Pons (tissue), 1 donor: ENCODE measurements around the gene PGAM2.

Source experiments
- DNase-seq: peaks from one replicate; pipeline ENCODE4 v3.0.0-alpha.2; 2016; ENCODE audit warnings: low spot score

Gene PGAM2

DNA sequence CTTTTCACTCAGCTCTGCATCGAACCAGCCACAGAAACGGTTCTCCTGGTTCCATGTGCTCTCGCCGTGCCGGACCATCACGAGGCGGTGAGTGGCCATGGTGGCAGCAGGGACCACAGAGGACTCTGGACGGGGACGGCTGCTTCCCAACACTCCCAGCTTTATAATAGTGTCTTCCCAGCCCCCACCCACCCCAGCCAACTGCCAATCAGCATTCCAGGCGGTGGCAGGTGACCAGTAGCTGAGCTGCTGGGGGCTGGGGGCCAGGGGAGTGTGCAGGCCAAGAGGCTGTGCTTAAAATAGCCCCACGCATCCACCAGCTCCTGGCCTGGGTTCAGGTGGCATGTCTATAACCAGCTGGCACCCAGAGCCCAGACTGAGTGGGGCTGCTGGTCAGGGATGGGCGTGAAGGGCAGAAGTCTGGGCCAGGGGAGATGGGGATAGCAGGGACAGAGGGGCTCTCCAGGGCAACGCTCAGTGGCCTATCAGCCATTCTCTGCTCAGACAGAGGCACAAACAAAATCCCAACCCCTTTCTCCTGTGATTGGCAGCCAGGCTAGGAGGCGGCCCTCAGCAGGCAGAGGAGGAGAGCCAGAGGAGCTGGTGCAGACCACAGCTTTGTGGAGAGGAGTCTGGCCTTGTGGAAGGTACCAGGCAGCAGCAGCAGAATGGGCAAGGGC, at the start of gene PGAM2:
Gene PGAM2, minus strand, starts transcription at position 137 of the 680 bp plus-strand sequence. Its CDS starts 38 bp downstream, at position 99.
- peak; percentile 39 for DNase-seq

DNA sequence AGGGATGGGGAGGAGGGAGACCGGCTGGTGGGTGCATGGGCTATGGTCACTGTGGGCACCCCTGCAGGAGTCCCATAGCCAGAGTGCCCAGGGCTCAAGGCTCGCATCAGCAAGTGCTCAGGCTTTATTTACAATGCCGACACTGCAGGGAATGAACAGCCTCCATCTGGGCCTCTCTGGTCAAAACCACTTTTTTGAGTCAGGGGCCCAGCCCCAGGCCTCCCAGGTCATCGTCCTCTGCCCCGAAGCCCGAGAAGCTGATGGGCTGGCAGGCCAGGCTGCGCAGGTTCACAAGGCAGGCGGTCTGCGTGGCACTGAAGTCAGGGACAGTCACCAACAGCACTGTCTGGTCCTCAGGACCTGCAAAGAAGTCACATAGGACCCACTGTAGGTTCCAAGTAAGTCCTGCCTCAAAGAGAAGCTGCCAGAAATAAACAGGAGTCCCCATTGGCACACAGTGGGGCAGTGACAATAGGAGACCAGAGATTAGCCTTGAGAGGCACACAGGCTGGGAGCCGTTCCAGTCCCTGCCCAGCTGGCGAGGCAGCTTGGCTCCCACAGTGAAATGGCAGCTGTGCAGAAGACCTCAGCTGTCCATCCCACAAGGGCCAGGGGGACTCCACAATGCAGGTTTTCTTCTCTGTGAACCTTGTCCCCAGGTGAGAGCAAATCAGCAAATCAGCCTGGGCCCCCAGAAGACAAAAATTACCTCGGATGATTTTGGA, 49.4 kb upstream of the PGAM2 start:
- peak; percentile 97 for DNase-seq

DNA sequence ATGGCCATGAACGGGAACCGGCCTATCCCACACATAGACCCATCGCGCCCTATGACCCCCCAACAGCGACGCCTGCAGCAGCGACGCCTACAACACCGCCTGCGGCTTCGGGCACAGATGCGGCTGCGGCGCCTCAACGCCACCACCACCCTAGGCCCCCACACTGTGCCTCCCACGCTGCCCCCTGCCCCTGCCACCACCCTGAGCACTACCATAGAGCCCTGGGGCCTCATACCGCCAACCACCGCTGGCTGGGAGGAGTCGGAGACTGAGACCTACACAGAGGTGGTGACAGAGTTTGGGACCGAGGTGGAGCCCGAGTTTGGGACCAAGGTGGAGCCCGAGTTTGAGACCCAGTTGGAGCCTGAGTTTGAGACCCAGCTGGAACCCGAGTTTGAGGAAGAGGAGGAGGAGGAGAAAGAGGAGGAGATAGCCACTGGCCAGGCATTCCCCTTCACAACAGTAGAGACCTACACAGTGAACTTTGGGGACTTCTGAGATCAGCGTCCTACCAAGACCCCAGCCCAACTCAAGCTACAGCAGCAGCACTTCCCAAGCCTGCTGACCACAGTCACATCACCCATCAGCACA, 48.5 kb upstream of the PGAM2 start:
- no peak for DNase-seq

DNA sequence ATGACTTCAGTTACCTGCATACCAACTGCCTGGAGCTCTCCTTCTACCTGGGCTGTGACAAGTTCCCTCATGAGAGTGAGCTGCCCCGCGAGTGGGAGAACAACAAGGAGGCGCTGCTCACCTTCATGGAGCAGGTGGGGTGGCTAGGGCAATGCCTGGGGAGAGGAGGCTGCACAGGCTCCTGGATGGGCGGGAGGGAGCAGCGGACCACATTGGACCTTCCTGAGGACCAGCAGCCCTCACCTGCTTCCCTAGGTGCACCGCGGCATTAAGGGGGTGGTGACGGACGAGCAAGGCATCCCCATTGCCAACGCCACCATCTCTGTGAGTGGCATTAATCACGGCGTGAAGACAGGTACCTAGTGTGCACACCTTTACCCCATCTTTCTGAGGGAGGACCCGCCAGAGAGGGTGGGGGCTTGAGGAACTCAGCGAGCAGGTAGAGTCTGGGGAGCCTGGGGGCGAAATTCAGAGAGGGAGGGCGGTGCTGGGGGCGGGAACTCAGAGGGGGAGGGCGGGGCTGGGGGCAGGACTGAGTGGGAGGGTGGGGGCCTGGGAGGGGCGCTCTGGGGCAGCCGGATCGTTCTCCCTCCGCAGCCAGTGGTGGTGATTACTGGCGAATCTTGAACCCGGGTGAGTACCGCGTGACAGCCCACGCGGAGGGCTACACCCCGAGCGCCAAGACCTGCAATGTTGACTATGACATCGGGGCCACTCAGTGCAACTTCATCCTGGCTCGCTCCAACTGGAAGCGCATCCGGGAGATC, 47.8 kb upstream of the PGAM2 start:
- no peak for DNase-seq

DNA sequence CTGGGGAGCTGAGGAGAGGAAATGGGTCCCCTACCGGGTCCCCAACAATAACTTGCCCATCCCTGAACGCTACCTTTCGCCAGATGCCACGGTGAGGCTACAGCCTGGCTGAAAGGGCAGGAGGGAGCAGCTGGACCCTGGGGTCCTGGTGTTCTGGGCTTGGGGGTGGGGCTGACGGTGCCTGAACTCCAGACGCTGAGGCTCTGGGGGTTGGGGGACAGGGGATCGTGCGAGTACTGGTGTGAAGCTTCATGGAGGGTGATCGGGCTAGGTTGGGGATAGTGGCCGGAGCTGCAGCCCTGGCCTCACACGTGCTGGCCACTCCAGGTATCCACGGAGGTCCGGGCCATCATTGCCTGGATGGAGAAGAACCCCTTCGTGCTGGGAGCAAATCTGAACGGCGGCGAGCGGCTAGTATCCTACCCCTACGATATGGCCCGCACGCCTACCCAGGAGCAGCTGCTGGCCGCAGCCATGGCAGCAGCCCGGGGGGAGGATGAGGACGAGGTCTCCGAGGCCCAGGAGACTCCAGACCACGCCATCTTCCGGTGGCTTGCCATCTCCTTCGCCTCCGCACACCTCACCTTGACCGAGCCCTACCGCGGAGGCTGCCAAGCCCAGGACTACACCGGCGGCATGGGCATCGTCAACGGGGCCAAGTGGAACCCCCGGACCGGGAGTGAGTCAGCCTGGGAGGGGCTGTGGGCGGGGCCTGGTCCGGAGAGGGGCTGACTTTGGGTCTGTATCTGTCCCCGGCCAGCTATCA, 47.0 kb upstream of the PGAM2 start:
- DNase-seq = no peak

DNA sequence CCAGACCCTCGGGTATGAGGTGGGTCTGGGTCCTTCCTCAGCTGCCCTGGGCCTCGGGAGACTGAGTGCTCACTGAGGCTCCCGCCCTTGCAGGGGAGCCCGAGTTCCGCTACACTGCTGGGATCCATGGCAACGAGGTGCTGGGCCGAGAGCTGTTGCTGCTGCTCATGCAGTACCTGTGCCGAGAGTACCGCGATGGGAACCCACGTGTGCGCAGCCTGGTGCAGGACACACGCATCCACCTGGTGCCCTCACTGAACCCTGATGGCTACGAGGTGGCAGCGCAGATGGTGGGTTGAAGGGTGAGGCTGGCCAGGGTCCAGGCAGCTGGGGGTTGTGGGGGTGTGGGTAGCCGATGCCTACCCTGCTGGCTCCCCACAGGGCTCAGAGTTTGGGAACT, 46.4 kb upstream of the PGAM2 start:
- DNase-seq = no peak

DNA sequence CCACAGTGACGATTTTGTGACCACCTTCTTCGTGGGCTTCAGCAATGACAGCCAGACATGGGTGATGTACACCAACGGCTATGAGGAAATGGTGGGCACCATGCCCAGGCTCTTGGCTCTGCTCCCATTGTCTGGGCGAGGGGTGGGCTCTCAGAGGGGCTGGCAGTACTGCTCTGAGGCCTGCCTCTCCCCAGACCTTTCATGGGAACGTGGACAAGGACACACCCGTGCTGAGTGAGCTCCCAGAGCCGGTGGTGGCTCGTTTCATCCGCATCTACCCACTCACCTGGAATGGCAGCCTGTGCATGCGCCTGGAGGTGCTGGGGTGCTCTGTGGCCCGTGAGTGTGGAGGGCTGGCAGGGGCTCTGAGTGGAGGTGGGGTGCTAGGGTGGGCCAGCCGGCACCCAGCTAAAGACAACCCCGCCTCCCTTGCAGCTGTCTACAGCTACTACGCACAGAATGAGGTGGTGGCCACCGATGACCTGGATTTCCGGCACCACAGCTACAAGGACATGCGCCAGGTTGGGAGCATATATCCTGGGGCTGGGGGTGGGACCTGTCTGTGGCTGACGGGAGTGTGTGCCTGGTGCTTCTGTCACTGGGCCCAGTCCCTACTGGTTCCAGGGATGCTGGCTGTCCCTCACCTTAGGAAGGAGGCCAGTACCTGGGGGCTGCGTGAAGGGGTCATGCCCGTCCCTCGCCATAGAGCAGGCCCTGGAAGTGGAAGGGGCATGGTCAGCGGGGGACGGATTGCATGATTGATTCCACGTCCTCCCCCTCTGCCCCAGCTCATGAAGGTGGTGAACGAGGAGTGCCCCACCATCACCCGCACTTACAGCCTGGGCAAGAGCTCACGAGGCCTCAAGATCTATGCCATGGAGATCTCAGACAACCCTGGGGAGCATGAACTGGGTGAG, 45.6 kb upstream of the PGAM2 start:
- DNase-seq = no peak

DNA sequence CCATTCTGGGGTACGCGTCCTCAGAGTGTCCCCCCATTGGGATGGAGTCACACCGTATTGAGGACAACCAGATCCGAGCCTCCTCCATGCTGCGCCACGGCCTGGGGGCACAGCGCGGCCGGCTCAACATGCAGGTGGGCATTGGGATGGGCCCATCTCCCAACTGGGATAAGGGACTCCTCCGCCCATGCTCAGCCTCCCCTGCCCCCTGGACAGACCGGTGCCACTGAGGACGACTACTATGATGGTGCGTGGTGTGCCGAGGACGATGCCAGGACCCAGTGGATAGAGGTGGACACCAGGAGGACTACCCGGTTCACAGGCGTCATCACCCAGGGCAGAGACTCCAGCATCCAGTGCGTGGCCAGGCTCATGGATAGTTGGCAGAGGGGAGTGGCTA, 44.6 kb upstream of the PGAM2 start:
- DNase-seq = no peak

DNA sequence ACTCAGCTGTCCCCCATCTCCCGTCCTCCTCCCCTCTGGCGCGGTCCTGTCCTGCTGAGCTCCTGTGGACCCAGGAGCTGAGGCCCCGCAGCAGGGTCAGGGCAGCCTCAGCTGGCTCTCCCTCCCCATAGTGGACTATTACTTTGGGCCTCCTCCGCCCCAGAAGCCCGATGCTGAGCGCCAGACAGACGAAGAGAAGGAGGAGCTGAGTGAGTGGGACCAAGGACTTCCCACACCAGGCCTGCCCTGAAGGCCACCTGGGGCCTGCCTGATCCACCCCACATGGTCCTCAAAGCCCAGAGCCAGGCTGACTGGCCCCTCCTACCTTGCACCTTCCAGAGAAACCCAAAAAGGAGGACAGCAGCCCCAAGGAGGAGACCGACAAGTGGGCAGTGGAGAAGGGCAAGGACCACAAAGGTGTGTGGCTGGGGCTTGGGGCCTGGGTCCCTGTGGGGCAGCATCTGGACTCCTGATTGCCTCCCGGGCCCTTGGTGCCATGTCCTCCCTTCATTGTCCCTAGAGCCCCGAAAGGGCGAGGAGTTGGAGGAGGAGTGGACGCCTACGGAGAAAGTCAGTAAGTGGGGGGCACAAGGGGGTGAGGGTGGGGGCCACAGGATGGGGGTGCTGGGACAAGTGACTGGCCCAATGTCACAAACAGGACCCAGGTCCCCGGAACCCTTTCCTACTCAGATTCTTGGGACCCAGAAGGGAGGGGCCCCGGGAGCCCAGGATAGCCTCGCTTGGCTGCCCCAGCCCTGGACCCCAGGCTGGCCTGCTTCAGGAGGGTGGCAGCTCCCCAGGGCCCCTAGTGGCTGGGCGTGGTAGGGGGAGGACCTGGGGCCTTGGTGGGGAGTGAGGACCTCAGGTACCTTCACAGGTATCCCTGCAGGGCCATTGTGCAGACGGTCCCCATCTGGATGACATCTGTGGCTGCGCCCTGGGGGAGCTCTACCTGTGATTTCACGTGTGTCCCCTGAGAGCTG, 43.7 kb upstream of the PGAM2 start:
- no peak for DNase-seq

DNA sequence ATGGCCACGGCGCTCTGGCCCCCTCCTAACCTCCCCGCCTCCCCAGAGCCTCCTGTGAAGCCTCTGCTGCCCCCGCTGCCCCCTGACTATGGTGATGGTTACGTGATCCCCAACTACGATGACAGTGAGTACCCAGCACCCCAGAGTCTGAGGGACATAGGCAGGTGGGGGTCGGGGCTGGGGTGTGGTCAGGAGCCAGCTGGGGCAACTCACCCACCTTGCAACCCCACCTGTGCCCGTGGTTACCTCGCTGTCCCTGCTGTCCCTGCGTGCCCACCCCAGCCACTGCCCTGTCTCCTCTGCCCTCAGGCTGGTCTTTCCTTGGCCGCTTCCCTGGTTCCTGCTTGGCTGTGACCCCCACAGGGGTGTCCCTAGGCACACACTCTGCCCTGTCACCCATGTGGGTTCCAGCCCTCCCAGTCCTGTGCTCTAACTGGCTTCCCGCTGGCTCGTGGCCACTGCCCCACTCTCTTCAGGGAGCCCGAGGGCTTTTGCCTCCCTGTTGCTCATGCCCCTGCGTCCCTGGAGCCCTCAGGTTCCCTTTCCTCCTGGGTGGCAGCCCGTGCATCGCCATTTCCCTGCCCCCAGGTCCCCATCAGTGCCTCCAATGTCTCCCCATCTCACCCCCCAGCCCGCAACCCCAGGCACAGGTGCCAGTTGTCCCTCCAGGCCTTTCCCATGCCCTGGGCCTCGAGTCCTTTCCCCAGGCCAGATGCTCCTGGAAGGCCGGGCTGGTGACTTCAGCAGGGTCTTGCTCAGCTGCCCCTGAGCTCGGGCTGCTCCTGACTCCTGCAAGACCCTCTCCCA, 42.8 kb upstream of the PGAM2 start:
- DNase-seq = no peak

DNA sequence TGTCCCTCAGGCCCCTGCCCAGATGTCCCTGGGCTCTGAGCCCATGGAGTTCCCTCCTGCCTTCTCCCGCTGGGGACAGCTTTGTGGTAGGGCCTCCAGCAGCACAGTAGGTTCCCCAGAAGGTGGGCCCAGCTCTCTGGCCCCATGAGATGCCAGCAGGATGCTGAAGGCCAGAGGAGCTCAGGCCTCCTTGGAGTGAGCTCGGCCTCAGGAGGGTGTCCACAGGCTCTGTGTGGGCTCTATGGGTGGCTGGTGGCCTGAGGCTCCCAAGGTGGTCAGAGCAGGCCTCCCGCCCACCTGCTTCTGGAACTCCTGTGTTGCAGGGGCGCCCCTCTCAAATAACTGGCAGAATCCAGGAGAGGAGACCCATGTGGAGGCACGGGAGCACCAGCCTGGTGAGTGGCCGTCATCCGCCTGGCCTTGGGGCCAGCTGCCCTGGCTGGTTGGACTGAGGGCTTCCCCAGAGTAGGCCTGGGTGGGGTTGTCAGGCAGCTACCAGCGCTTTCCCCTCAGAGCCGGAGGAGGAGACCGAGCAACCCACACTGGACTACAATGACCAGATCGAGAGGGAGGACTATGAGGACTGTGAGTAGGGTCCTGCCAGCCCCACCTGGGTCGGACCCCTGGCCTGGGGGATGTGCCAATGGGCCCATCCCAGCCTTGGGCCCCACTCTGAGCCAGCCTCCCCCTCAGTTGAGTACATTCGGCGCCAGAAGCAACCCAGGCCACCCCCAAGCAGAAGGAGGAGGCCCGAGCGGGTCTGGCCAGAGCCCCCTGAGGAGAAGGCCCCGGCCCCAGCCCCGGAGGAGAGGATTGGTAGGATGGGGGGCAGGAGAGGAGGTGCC, 42.0 kb upstream of the PGAM2 start:
- no peak for DNase-seq

DNA sequence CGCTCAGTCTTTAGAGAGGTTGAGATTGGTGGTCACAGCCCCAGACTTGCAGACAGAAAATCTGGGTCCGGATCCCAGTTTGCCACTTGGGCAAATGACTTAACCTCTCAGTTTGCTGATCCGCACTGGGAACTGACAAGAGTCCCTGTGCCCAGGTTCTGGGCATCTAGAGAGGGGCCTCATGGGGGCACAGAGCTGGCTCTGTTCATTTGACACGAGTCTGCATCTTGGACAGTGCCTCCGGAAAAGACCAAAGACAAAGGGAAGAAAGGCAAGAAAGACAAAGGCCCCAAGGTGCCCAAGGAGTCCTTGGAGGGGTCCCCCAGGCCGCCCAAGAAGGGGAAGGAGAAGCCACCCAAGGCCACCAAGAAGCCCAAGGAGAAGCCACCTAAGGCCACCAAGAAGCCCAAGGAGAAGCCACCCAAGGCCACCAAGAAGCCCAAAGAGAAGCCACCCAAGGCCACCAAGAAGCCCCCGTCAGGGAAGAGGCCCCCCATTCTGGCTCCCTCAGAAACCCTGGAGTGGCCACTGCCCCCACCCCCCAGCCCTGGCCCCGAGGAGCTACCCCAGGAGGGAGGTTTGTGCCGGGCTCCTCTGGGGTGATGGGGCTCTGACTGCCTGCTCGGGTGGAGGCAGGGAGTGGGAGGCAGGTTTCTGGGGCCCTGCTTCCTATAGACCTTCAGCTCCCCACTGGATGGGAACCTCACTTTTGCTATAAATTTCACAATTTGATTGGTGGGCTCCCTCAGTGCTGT, 41.1 kb upstream of the PGAM2 start:
- DNase-seq = no peak

DNA sequence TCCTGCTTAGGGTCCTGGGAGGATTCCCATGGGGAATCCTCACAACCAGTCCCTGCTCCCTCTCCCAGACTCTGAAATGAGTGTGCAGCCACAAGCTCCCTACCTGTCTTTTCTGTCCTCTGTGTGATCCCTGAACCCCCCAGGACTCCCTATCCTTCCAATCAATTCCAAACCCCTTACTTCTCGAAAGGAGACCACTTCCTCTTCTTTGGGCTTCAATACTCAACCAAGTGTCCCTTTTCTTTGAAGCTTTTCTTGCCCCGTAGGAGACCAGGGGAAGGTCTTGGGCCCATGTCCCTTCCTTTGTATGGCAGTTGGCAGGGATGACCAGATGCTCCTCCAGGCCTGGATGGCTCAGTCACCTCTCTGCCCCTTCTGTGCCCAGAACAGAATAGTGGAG, 40.5 kb upstream of the PGAM2 start:
- DNase-seq = no peak

DNA sequence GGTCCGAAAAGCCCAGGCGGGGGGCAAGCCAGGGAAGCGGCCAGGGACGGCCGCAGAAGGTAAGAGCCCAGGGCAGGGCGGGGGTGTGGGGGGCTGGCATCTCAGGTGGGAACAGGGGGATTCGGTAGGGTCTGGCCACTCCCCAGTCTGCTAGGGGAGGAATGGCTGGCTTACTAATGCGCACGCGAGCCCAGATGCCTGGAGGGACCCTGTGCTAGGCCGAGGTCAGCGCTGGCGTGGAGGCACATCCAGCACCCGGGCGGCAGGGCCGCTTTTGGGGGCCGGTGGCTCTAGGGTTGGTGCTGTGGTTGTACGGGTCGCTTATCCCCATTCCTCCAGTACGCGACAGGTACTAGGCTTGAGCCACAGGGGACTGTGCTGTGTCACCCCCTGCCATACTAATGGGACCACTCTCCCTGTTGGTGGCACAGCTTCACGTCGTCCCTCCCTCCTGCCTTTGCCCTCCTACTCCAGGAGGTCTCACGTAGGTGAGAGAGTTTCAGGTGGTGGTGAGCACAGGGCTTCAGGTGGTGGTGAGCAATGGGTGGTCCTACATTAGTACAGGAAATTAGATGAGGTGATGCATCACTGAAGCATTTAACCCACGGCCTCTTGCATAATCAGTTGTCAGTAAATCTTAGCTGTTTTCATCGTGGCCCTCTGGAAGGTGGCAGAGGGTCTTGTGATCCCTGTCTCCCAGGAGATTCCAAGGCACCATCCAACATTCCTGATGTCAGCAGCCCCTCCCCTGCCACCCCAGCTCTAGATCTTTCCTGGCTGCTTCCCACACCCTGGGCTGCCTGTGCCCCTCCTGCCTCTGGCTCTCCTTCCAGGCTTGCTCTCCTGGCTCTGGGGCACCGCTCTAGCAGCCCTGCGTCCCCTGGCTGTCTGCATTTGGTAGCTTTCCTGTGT, 39.7 kb upstream of the PGAM2 start:
- DNase-seq = peak; percentile 59

DNA sequence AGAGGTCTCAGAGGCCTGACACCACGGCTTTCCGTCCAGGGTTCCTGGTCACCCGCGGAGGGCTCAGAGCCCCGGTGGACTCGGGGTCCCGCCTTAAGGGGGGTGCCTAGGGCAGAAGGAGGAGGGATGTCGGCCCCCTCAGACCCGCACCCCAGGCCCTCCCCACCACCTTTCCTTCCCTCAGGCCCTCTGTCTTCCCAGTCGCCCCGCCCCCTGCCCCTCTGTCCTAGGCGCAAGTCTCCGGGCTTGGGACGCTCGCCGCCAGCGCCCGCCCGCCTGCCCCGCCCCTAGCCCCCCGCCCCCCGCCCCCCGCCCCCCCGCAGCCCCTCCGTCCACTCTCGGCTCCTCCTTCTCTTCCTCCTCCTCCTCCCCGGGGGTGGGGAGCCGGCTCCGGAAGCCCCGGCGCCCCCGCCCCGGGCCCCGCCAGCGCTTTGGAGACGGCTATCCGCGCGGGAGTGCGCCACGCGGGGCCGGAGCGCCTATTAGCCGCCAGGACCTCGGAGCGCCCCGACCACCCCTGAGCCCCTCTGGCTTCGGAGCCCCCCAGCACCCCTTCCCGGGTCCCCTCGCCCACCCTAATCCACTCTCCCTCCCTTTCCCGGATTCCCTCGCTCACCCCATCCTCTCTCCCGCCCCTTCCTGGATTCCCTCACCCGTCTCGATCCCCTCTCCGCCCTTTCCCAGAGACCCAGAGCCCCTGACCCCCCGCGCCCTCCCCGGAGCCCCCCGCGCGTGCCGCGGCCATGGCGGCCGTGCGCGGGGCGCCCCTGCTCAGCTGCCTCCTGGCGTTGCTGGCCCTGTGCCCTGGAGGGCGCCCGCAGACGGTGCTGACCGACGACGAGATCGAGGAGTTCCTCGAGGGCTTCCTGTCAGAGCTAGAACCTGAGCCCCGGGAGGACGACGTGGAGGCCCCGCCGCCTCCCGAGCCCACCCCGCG, 38.8 kb upstream of the PGAM2 start, which contains the start of gene AEBP1:
Gene AEBP1, plus strand, starts transcription at position 423 of the 937 bp plus-strand sequence. Its CDS starts 321 bp downstream, at position 744.
- DNase-seq = no peak
